K562 (cell line): ENCODE results near the gene DOCK1.

Experiments used
- CBX3 ChIP-seq, 2 experiments: IDR thresholded peaks; 1 replicate in 1 of 2; 2 replicates in 1 of 2; pipeline ENCODE4 v1.6.1; 2012; ENCODE audit warnings: inconsistent platforms in 2 of 2, low read length in 2 of 2, borderline replicate concordance in 1 of 2, control low read depth in 1 of 2
- EZH2 ChIP-seq: IDR thresholded peaks from 2 replicates; pipeline ENCODE4 v1.6.1; 2012; ENCODE audit warnings: low read depth, mild to moderate bottlenecking, inconsistent platforms, low read length, borderline replicate concordance
- YY1 ChIP-seq, 3 experiments: IDR thresholded peaks; 2 replicates each; pipeline ENCODE4 v1.6.1; 2011; ENCODE audit warnings: low read length in 2 of 3, mild to moderate bottlenecking in 2 of 3, moderate library complexity in 2 of 3, borderline replicate concordance in 1 of 3, control low read depth in 1 of 3, low read depth in 1 of 3; ENCODE audit not compliant: insufficient read depth in 3 of 3, insufficient replicate concordance in 2 of 3, control insufficient read depth in 1 of 3, insufficient read length in 1 of 3; ENCODE audit errors: extremely low read depth in 1 of 3
- TF ChIP-seq, protein P1 (sequence below): fragments of 200-400 bp; formaldehyde crosslinking; IDR thresholded peaks from 2 replicates; pipeline ENCODE4 v1.6.1; 2017; ENCODE audit warnings: mild to moderate bottlenecking, low read depth, low read length, moderate library complexity
- TF ChIP-seq, protein P2 (sequence below), 3 experiments: IDR thresholded peaks in 2 of 3; conservative IDR thresholded peaks in 1 of 3; 2 replicates each; pipeline ENCODE4 v1.5.1; 2011 to 2012; ENCODE audit warnings: low read length in 3 of 3, mild to moderate bottlenecking in 3 of 3, control low read depth in 2 of 3, improper control_type of control experiment in 1 of 3, inconsistent platforms in 1 of 3, low read depth in 1 of 3, mixed read lengths in 1 of 3, moderate library complexity in 1 of 3; ENCODE audit not compliant: insufficient read depth in 2 of 3

- TF ChIP-seq YY1 (IDR thresholded peaks at IDR 0.05; ENCODE audit: borderline replicate concordance in 1 of 3, control insufficient read depth in 1 of 3, extremely low read depth in 1 of 3, insufficient read depth in 3 of 3, insufficient read length in 1 of 3, insufficient replicate concordance in 2 of 3, low read depth in 1 of 3, low read length in 2 of 3), result no peak
- TF ChIP-seq, protein P1, sequence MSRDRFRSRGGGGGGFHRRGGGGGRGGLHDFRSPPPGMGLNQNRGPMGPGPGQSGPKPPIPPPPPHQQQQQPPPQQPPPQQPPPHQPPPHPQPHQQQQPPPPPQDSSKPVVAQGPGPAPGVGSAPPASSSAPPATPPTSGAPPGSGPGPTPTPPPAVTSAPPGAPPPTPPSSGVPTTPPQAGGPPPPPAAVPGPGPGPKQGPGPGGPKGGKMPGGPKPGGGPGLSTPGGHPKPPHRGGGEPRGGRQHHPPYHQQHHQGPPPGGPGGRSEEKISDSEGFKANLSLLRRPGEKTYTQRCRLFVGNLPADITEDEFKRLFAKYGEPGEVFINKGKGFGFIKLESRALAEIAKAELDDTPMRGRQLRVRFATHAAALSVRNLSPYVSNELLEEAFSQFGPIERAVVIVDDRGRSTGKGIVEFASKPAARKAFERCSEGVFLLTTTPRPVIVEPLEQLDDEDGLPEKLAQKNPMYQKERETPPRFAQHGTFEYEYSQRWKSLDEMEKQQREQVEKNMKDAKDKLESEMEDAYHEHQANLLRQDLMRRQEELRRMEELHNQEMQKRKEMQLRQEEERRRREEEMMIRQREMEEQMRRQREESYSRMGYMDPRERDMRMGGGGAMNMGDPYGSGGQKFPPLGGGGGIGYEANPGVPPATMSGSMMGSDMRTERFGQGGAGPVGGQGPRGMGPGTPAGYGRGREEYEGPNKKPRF, result no peak
- no peak for TF ChIP-seq EZH2
- TF ChIP-seq, protein P2, sequence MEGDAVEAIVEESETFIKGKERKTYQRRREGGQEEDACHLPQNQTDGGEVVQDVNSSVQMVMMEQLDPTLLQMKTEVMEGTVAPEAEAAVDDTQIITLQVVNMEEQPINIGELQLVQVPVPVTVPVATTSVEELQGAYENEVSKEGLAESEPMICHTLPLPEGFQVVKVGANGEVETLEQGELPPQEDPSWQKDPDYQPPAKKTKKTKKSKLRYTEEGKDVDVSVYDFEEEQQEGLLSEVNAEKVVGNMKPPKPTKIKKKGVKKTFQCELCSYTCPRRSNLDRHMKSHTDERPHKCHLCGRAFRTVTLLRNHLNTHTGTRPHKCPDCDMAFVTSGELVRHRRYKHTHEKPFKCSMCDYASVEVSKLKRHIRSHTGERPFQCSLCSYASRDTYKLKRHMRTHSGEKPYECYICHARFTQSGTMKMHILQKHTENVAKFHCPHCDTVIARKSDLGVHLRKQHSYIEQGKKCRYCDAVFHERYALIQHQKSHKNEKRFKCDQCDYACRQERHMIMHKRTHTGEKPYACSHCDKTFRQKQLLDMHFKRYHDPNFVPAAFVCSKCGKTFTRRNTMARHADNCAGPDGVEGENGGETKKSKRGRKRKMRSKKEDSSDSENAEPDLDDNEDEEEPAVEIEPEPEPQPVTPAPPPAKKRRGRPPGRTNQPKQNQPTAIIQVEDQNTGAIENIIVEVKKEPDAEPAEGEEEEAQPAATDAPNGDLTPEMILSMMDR (IDR thresholded peaks at IDR 0.05 in 2 of 3, conservative IDR thresholded peaks at IDR 0.05 in 1 of 3; ENCODE audit: insufficient read depth in 2 of 3, low read depth in 1 of 3, low read length in 3 of 3), result no peak
- no peak for TF ChIP-seq CBX3 (IDR thresholded peaks at IDR 0.05; ENCODE audit: borderline replicate concordance in 1 of 2, low read length in 2 of 2)
Measured at GRCh38 chr10:127338399-127339110, 433.3 kb downstream of the DOCK1 start.
